IMR-90 (cell line): ENCODE results near the gene TGFBR1.

Source experiments
- BHLHE40 ChIP-seq: fragments of 150-350 bp; IDR thresholded peaks from 2 replicates; pipeline ENCODE4 v1.6.1; 2016; ENCODE audit warnings: mild to moderate bottlenecking, low read depth, low read length
- CTCF ChIP-seq: conservative IDR thresholded peaks from 2 replicates; pipeline ENCODE4 v1.5.1; 2012; ENCODE audit warnings: mild to moderate bottlenecking, low read depth, low read length, improper control_type of control experiment
- MXI1 ChIP-seq: IDR thresholded peaks from 2 replicates; pipeline ENCODE4 v1.6.1; 2012; ENCODE audit warnings: low read depth, mild to moderate bottlenecking, low read length, moderate library complexity, borderline replicate concordance
- RAD21 ChIP-seq: IDR thresholded peaks from 2 replicates; pipeline ENCODE4 v1.6.1; 2012; ENCODE audit warnings: low read length, improper control_type of control experiment
- SMC3 ChIP-seq: fragments of 150-350 bp; IDR thresholded peaks from 2 replicates; pipeline ENCODE4 v1.6.1; 2016; ENCODE audit warnings: low read depth, mild to moderate bottlenecking, antibody characterized with exemption, low read length, moderate library complexity

- no peak for TF ChIP-seq CTCF
- TF ChIP-seq BHLHE40, result no peak
- TF ChIP-seq SMC3, result no peak
- no peak for TF ChIP-seq RAD21
- TF ChIP-seq MXI1, result no peak
These were observed 53.7 kb downstream of the TGFBR1 start for GRCh38 chr9:99158629-99159028.
